Transverse colon (tissue), 4 donors: ENCODE results near the gene EXOC8. TPM values are rescaled to one million over a fixed set of nuclear protein-coding genes. Genes with fewer than 3 reads are reported as not detected.

Experiments used
- DNase-seq: peaks from one replicate; pipeline ENCODE4 v3.0.0-alpha.2; 2019
- H3K27ac ChIP-seq, 4 donors: fragments of 200-600 bp; sonication (generic); 2 replicates each; pipeline ENCODE4 v1.5.1; 2016 to 2018; ENCODE audit warnings: inconsistent platforms in 4 of 4
- H3K27me3 ChIP-seq: fragments of 200-600 bp; sonication (generic); 2 replicates; pipeline ENCODE4 v1.5.1; 2017; ENCODE audit warnings: inconsistent platforms
- H3K36me3 ChIP-seq, 4 donors: fragments of 200-600 bp; sonication (generic); 2 replicates each; pipeline ENCODE4 v1.5.1; 2017 to 2019; ENCODE audit warnings: inconsistent platforms in 4 of 4
- H3K4me1 ChIP-seq, 4 donors: fragments of 200-600 bp; sonication (generic); 2 replicates each; pipeline ENCODE4 v1.5.1; 2017 to 2020; ENCODE audit warnings: inconsistent platforms in 4 of 4
- H3K4me3 ChIP-seq, 4 donors: fragments of 200-600 bp; sonication (generic); 1 replicate in 1 of 4; 2 replicates in 3 of 4; pipeline versions ENCODE4 v1.5.1 to v1.6.1; 2017 to 2019; ENCODE audit warnings: inconsistent platforms in 4 of 4
- H3K9me3 ChIP-seq, 2 donors: fragments of 200-600 bp; sonication (generic); 2 replicates each; pipeline ENCODE4 v1.5.1; 2017 to 2019; ENCODE audit warnings: inconsistent platforms in 2 of 2
- CTCF ChIP-seq, 5 experiments: fragments of 200-600 bp in 3 of 5; fragments of 450-650 bp in 2 of 5; sonication (generic) in 3 of 5; IDR thresholded peaks; 1 replicate in 2 of 5; 2 replicates in 3 of 5; pipeline ENCODE4 v1.5.1; 2016 to 2017; ENCODE audit warnings: antibody characterized with exemption in 5 of 5, inconsistent platforms in 3 of 5, mild to moderate bottlenecking in 2 of 5, moderate library complexity in 1 of 5
- EP300 ChIP-seq: sonication (generic); formaldehyde crosslinking; IDR thresholded peaks from one replicate; pipeline ENCODE4 v1.6.1; 2017; ENCODE audit warnings: antibody characterized with exemption, low read depth
- POLR2A ChIP-seq: fragments of 450-650 bp; IDR thresholded peaks from one replicate; pipeline ENCODE4 v1.6.1; 2016; ENCODE audit warnings: antibody characterized with exemption, mild to moderate bottlenecking, moderate library complexity
- POLR2AphosphoS5 ChIP-seq, 3 donors: sonication (generic); formaldehyde crosslinking; IDR thresholded peaks; one replicate each; pipeline ENCODE4 v1.6.1; 2016; ENCODE audit warnings: antibody characterized with exemption in 3 of 3
- WGBS, 2 donors: methylation state at CpG; one replicate each; pipeline ENCODE4 v1.1.5; 2018; ENCODE audit warnings: low coverage in 1 of 2; 5-methylcytosine and 5-hydroxymethylcytosine counted together
- in situ Hi-C, 4 donors: fragments of 200-750 bp; cut with MboI; loops; one replicate each; pipeline versions ENCODE4 v1.15.0 to v1.15.1; 2017; ENCODE audit warnings: low sequenced_read_pairs in 3 of 4, low pct_ligation_motif_present in 1 of 4, low pct_unique_long_range_greater_than_20kb in 1 of 4
- intact Hi-C: fragments of 100-400 bp; cut with DNase I; formaldehyde crosslinking; loops from one replicate; pipeline ENCODE4 v1.15.1; 2023; ENCODE audit warnings: low total_unique reads
- total RNA-seq, 4 donors: library from RNA; depleted of rRNA; stranded (reverse); fragments of >200 nt; gene quantifications; one replicate each; pipeline ENCODE4 v1.1.0, GENCODE V29; 2016

Gene EXOC8
- total RNA-seq, 4 donors from 2014 or later = 9.0 to 18.3 (median 13.3) TPM

GRCh38 chr1:231286603-231287002 lies 51.0 kb downstream of the EXOC8 start:
- TF ChIP-seq POLR2AphosphoS5 (IDR thresholded peaks at IDR 0.05) (no peak), EP300 (no peak), POLR2A (no peak), CTCF (IDR thresholded peaks at IDR 0.05) (no peak)
- intact Hi-C loops = no loop called here
- no peaks in the 10 kb centered on the region for H3K4me1 ChIP-seq
- H3K27ac ChIP-seq = no peak overlapping the region
- DNase-seq = no peak
- in situ Hi-C loops = no loop called here
- 95% methylated on average over 6 of the region's 6 CpGs; no CpG with 5 or more reads in 1 of the 2 donors for WGBS, 2 donors
- no peaks in the 10 kb centered on the region for H3K27me3 ChIP-seq
- H3K36me3 ChIP-seq = no peaks in the 10 kb centered on the region
- H3K4me3 ChIP-seq = no peak overlapping the region
- H3K9me3 ChIP-seq = no peaks in the 10 kb centered on the region

GRCh38 chr1:231284441-231284840 lies 53.2 kb downstream of the EXOC8 start:
- Histone ChIP-seq H3K36me3 (no peaks in the 10 kb centered on the region), H3K4me1 (no peaks in the 10 kb centered on the region), H3K27ac (no peak overlapping the region), H3K27me3 (no peaks in the 10 kb centered on the region), H3K4me3 (no peak overlapping the region), H3K9me3 (no peaks in the 10 kb centered on the region)
- TF ChIP-seq EP300 (no peak), POLR2AphosphoS5 (IDR thresholded peaks at IDR 0.05) (no peak), CTCF (IDR thresholded peaks at IDR 0.05) (no peak), POLR2A (no peak)
- no peak for DNase-seq
- in situ Hi-C loops = no loop called here
- intact Hi-C loops = no loop called here
- WGBS, 2 donors = 97 to 100% methylated on average over 1 to 6 of the region's 6 CpGs

Other genes starting within 250 kb of the EXOC8 start
- gene TRIM67, start 175.8 kb downstream of the EXOC8 start, total RNA-seq = under 1 TPM in 2 of 4 donors, not detected in 2; under 0.01 to 0.16 TPM
- gene GNPAT, start 96.6 kb downstream of the EXOC8 start, total RNA-seq = 100 to 1,000 TPM in 1 of 4 donors, 10 to 100 TPM in 3; 19.5 to 123 (median 36.8) TPM
- gene SPRTN, start 441 bp upstream of the EXOC8 start, total RNA-seq = 10 to 100 TPM in 3 of 4 donors, 1 to 10 TPM in 1; 8.0 to 21.6 (median 15.3) TPM
- 10 to 100 TPM; 40.2 to 69.2 (median 51.7) TPM for gene EGLN1, start 84.4 kb upstream of the EXOC8 start, total RNA-seq
- 10 to 100 TPM in 3 of 4 donors, 1 to 10 TPM in 1; 8.2 to 27.0 (median 17.3) TPM for gene TSNAX, start 190.8 kb upstream of the EXOC8 start, total RNA-seq